NCI-H526 treated with DMSO at 0.1 percent for 48 hours (cell line): ENCODE data around the gene NR4A1.
"Not testable (repeated sequence)": the region's sequence is repeated elsewhere in the genome, so short reads cannot be mapped to it uniquely, and the experiment has no call there.

Experiments
- DNase-seq: peaks from one replicate; lab custom pipeline; 2025; lab: John Stamatoyannopoulos, UW

NR4A1 gene

GRCh38 chr12:52097045-52097666, 45.9 kb downstream of the NR4A1 start:
- DNase-seq, result no peak

GRCh38 chr12:52104431-52105089, 53.3 kb downstream of the NR4A1 start:
- not testable (repeated sequence) for DNase-seq
